ENCODE data around the gene RAP1GAP2. TPM values are rescaled to one million over a fixed set of nuclear protein-coding genes. Genes with fewer than 3 reads are reported as not detected.

Gene RAP1GAP2
- total RNA-seq, 4 donors from 2014 or later, result 10.8 to 18.3 (median 12.6) TPM

- H3K4me1 ChIP-seq, result peaks cover 2% of the 10 kb centered on the region
- H3K36me3 ChIP-seq, result no peaks in the 10 kb centered on the region
- H3K9me3 ChIP-seq, result no peaks in the 10 kb centered on the region
- no peak for DNase-seq (ENCODE audit: low spot score in 2 of 2)
- H3K27me3 ChIP-seq, result no peaks in the 10 kb centered on the region
- TF ChIP-seq POLR2A (IDR thresholded peaks at IDR 0.05) (no peak), CTCF (IDR thresholded peaks at IDR 0.05) (no peak), EP300 (IDR thresholded peaks at IDR 0.05) (no peak), POLR2AphosphoS5 (IDR thresholded peaks at IDR 0.05) (no peak)
- H3K27ac ChIP-seq, result no peak overlapping the region
- no peak overlapping the region for H3K4me3 ChIP-seq
These were observed 116.5 kb downstream of the RAP1GAP2 start for GRCh38 chr17:2912754-2913153.

- 91% methylated on average over 11 of the region's 11 CpGs for WGBS
- Histone ChIP-seq H3K27ac (no peak overlapping the region), H3K4me1 (no peaks in the 10 kb centered on the region), H3K9me3 (no peaks in the 10 kb centered on the region), H3K4me3 (no peak overlapping the region), H3K36me3 (no peaks in the 10 kb centered on the region), H3K27me3 (no peaks in the 10 kb centered on the region)
- TF ChIP-seq POLR2A (IDR thresholded peaks at IDR 0.05) (no peak), EP300 (IDR thresholded peaks at IDR 0.05) (no peak), POLR2AphosphoS5 (IDR thresholded peaks at IDR 0.05) (no peak), CTCF (IDR thresholded peaks at IDR 0.05) (no peak)
- no peak for DNase-seq (ENCODE audit: low spot score in 2 of 2)
These were observed 120.2 kb downstream of the RAP1GAP2 start for GRCh38 chr17:2916461-2916860.

GRCh38 chr17:2921443-2921842, 125.2 kb downstream of the RAP1GAP2 start:
- Histone ChIP-seq H3K4me1 (no peaks in the 10 kb centered on the region), H3K4me3 (no peak overlapping the region), H3K27me3 (no peaks in the 10 kb centered on the region), H3K27ac (no peak overlapping the region), H3K9me3 (no peaks in the 10 kb centered on the region), H3K36me3 (no peaks in the 10 kb centered on the region)
- TF ChIP-seq EP300 (IDR thresholded peaks at IDR 0.05) (no peak), POLR2AphosphoS5 (IDR thresholded peaks at IDR 0.05) (no peak), CTCF (IDR thresholded peaks at IDR 0.05) (no peak), POLR2A (IDR thresholded peaks at IDR 0.05) (no peak)
- 80% methylated on average over 16 of the region's 18 CpGs for WGBS
- DNase-seq (ENCODE audit: low spot score in 2 of 2), result no peak

- no peak overlapping the region for H3K4me3 ChIP-seq
- DNase-seq (ENCODE audit: low spot score in 2 of 2), result no peak
- no peaks in the 10 kb centered on the region for H3K4me1 ChIP-seq
- 30% methylated on average over 10 of the region's 10 CpGs for WGBS
- no peaks in the 10 kb centered on the region for H3K27me3 ChIP-seq
- H3K9me3 ChIP-seq, result no peaks in the 10 kb centered on the region
- H3K36me3 ChIP-seq, result no peaks in the 10 kb centered on the region
- H3K27ac ChIP-seq, result no peak overlapping the region
- TF ChIP-seq CTCF (IDR thresholded peaks at IDR 0.05) (no peak), POLR2AphosphoS5 (IDR thresholded peaks at IDR 0.05) (no peak), EP300 (IDR thresholded peaks at IDR 0.05) (no peak), POLR2A (IDR thresholded peaks at IDR 0.05) (no peak)
These were observed 128.0 kb downstream of the RAP1GAP2 start for GRCh38 chr17:2924211-2924610.

- Histone ChIP-seq H3K27me3 (no peaks in the 10 kb centered on the region), H3K9me3 (no peaks in the 10 kb centered on the region), H3K36me3 (no peaks in the 10 kb centered on the region), H3K4me3 (no peak overlapping the region), H3K27ac (no peak overlapping the region), H3K4me1 (no peaks in the 10 kb centered on the region)
- no peak for TF ChIP-seq CTCF (IDR thresholded peaks at IDR 0.05)
- no peak for DNase-seq (ENCODE audit: low spot score in 2 of 2)
- WGBS, result 83% methylated on average over 8 of the region's 8 CpGs
These were observed 128.8 kb downstream of the RAP1GAP2 start for GRCh38 chr17:2925011-2925410.
